ENCODE data around the gene IRF3. TPM values are rescaled to one million over a fixed set of nuclear protein-coding genes. Genes with fewer than 3 reads are reported as not detected.

The IRF3 gene
- total RNA-seq, 1 experiment from 2014 or later, result 65.6 TPM

GRCh38 chr19:49676136-49676783 lies 10.6 kb upstream of the IRF3 start:
- Mint-ChIP-seq H3K4me3 (ENCODE audit: unreplicated experiment) (peak overlapping the region; percentile 96), H3K9me3 (ENCODE audit: unreplicated experiment) (no peaks in the 10 kb centered on the region), H3K4me1 (ENCODE audit: insufficient read depth, unreplicated experiment) (peaks cover 20% of the 10 kb centered on the region), H3K27me3 (ENCODE audit: insufficient read depth, unreplicated experiment) (no peaks in the 10 kb centered on the region), H3K27ac (ENCODE audit: low read depth, unreplicated experiment) (peak overlapping the region; percentile 99), H3K36me3 (ENCODE audit: insufficient read depth, unreplicated experiment) (peaks cover 35% of the 10 kb centered on the region)
- peak; percentile 94 for DNase-seq (ENCODE audit: unreplicated experiment)
- ChIA-PET POLR2A (interaction anchor here (0.5 to 8.4 kb wide), 31 partner anchors 9 to 1691 kb away, joined by 3 to 121 read pairs (median 6); partner anchors contain the start of genes ADM5, AKT1S1, ALDH16A1 and AP2A1), CTCF (interaction anchor here (0.5 to 1.4 kb wide), 8 partner anchors 11 to 188 kb away, joined by 3 to 5 read pairs (median 4); partner anchors contain the start of genes BCL2L12, IRF3 and RRAS)
- BruUV-seq (replicated peaks), result no TSS peak
- intact Hi-C loops (cut with micrococcal nuclease), result loop anchor here (1.0 to 10.0 kb wide), 4 partner anchors 36 to 179 kb away; partner anchors contain the start of genes AP2A1, PRR12, PTOV1 and RRAS
- TF ChIP-seq CTCF (IDR thresholded peaks at IDR 0.05; ENCODE audit: unreplicated experiment), result no peak

GRCh38 chr19:49672131-49672919 lies 6.7 kb upstream of the IRF3 start:
- ChIA-PET CTCF (interaction anchor here (0.5 to 3.0 kb wide), 22 partner anchors 8 to 1040 kb away, joined by 3 to 19 read pairs (median 4); partner anchors contain the start of genes RRAS and SCAF1), POLR2A (interaction anchor here (0.6 to 1.0 kb wide), 5 partner anchors 30 to 312 kb away, joined by 3 to 6 read pairs (median 3); no protein-coding TSS in a partner anchor)
- Mint-ChIP-seq H3K36me3 (ENCODE audit: insufficient read depth, unreplicated experiment) (peaks cover 30% of the 10 kb centered on the region), H3K27me3 (ENCODE audit: insufficient read depth, unreplicated experiment) (no peaks in the 10 kb centered on the region), H3K4me1 (ENCODE audit: insufficient read depth, unreplicated experiment) (peaks cover 8% of the 10 kb centered on the region), H3K9me3 (ENCODE audit: unreplicated experiment) (no peaks in the 10 kb centered on the region), H3K4me3 (ENCODE audit: unreplicated experiment) (no peak overlapping the region), H3K27ac (ENCODE audit: low read depth, unreplicated experiment) (no peak overlapping the region)
- BruUV-seq (replicated peaks), result no TSS peak
- TF ChIP-seq CTCF (IDR thresholded peaks at IDR 0.05; ENCODE audit: unreplicated experiment), result peak; percentile 80
- peak; percentile 76 for DNase-seq (ENCODE audit: unreplicated experiment)
- intact Hi-C loops (cut with micrococcal nuclease), result loop anchor here (10.0 kb wide), 1 partner anchor 182 kb away; the partner anchor contains the start of gene PTOV1

- peaks cover 20% of the 10 kb centered on the region for H3K36me3 Mint-ChIP-seq (ENCODE audit: insufficient read depth, unreplicated experiment)
- no TSS peak for BruUV-seq (replicated peaks)
- intact Hi-C loops (cut with micrococcal nuclease), result no loop called here
- POLR2A ChIA-PET, result no interaction called here
- no peak for TF ChIP-seq CTCF (IDR thresholded peaks at IDR 0.05; ENCODE audit: unreplicated experiment)
- no peak for DNase-seq (ENCODE audit: unreplicated experiment)
- no peak overlapping the region for H3K4me3 Mint-ChIP-seq (ENCODE audit: unreplicated experiment)
- H3K4me1 Mint-ChIP-seq (ENCODE audit: insufficient read depth, unreplicated experiment), result peaks cover 20% of the 10 kb centered on the region
- no peaks in the 10 kb centered on the region for H3K27me3 Mint-ChIP-seq (ENCODE audit: insufficient read depth, unreplicated experiment)
- no peaks in the 10 kb centered on the region for H3K9me3 Mint-ChIP-seq (ENCODE audit: unreplicated experiment)
- CTCF ChIA-PET, result interaction anchor here (1.0 to 1.2 kb wide), 3 partner anchors 22 to 89 kb away, joined by 3 read pairs; partner anchors contain the start of gene PRRG2
- no peak overlapping the region for H3K27ac Mint-ChIP-seq (ENCODE audit: low read depth, unreplicated experiment)
Measured at GRCh38 chr19:49669516-49669915, 3.9 kb upstream of the IRF3 start.

GRCh38 chr19:49667473-49667872 lies 1.8 kb upstream of the IRF3 start:
- no peak for TF ChIP-seq CTCF (IDR thresholded peaks at IDR 0.05; ENCODE audit: unreplicated experiment)
- peaks cover 22% of the 10 kb centered on the region for H3K36me3 Mint-ChIP-seq (ENCODE audit: insufficient read depth, unreplicated experiment)
- H3K4me3 Mint-ChIP-seq (ENCODE audit: unreplicated experiment), result peak overlapping the region; percentile 91
- no peaks in the 10 kb centered on the region for H3K9me3 Mint-ChIP-seq (ENCODE audit: unreplicated experiment)
- ChIA-PET CTCF (interaction anchor here (1.2 kb wide), 1 partner anchor 94 kb away, joined by 3 read pairs; no protein-coding TSS in a partner anchor), POLR2A (interaction anchor here (1.4 kb wide), 1 partner anchor 9 kb away, joined by 9 read pairs; the partner anchor contains the start of gene PRMT1)
- DNase-seq (ENCODE audit: unreplicated experiment), result no peak
- H3K4me1 Mint-ChIP-seq (ENCODE audit: insufficient read depth, unreplicated experiment), result peaks cover 23% of the 10 kb centered on the region
- H3K27me3 Mint-ChIP-seq (ENCODE audit: insufficient read depth, unreplicated experiment), result no peaks in the 10 kb centered on the region
- BruUV-seq (replicated peaks), result no TSS peak
- no peak overlapping the region for H3K27ac Mint-ChIP-seq (ENCODE audit: low read depth, unreplicated experiment)
- intact Hi-C loops (cut with micrococcal nuclease), result no loop called here
